GM12864 (cell line): ENCODE data around the gene ASMT.
"Not testable (repeated sequence)": the region's sequence is repeated elsewhere in the genome, so short reads cannot be mapped to it uniquely, and the experiment has no call there.

ENCODE experiments used
- DNase-seq: peaks from one replicate; pipeline ENCODE4 v3.0.0-alpha.2; 2011; ENCODE audit warnings: low read depth
- H3K4me3 ChIP-seq: 2 replicates; pipeline ENCODE4 v1.5.1; 2011; ENCODE audit warnings: mild to moderate bottlenecking, low read depth, low read length, control low read depth
- TF ChIP-seq, protein P1 (sequence below): IDR thresholded peaks from 2 replicates; pipeline ENCODE4 v1.5.1; 2011; ENCODE audit warnings: low read depth, mild to moderate bottlenecking, moderate library complexity, low read length, control low read depth, inconsistent platforms; ENCODE audit errors: missing control alignments

Gene ASMT

DNA sequence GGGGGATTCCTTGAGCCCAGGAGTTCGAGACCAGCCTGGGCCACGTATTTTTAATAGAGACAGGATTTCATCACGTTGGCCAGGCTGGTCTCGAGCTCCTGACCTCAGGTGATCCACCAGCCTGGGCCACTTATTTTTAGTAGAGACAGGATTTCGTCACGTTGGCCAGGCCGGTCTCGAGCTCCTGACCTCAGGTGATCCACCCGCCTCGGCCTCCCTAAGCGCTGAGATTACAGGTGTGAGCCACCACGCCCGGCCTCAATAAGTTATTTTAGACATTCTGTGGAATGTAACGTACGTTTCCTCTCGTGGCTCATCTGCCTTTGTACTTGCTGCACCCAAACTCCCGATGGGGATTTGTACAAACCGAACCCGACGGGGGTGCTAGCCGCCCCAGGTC lies 8.8 kb downstream of the ASMT start:
- TF ChIP-seq, protein P1, sequence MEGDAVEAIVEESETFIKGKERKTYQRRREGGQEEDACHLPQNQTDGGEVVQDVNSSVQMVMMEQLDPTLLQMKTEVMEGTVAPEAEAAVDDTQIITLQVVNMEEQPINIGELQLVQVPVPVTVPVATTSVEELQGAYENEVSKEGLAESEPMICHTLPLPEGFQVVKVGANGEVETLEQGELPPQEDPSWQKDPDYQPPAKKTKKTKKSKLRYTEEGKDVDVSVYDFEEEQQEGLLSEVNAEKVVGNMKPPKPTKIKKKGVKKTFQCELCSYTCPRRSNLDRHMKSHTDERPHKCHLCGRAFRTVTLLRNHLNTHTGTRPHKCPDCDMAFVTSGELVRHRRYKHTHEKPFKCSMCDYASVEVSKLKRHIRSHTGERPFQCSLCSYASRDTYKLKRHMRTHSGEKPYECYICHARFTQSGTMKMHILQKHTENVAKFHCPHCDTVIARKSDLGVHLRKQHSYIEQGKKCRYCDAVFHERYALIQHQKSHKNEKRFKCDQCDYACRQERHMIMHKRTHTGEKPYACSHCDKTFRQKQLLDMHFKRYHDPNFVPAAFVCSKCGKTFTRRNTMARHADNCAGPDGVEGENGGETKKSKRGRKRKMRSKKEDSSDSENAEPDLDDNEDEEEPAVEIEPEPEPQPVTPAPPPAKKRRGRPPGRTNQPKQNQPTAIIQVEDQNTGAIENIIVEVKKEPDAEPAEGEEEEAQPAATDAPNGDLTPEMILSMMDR, result no peak
- no peak for DNase-seq
- no peak overlapping the region for H3K4me3 ChIP-seq

DNA sequence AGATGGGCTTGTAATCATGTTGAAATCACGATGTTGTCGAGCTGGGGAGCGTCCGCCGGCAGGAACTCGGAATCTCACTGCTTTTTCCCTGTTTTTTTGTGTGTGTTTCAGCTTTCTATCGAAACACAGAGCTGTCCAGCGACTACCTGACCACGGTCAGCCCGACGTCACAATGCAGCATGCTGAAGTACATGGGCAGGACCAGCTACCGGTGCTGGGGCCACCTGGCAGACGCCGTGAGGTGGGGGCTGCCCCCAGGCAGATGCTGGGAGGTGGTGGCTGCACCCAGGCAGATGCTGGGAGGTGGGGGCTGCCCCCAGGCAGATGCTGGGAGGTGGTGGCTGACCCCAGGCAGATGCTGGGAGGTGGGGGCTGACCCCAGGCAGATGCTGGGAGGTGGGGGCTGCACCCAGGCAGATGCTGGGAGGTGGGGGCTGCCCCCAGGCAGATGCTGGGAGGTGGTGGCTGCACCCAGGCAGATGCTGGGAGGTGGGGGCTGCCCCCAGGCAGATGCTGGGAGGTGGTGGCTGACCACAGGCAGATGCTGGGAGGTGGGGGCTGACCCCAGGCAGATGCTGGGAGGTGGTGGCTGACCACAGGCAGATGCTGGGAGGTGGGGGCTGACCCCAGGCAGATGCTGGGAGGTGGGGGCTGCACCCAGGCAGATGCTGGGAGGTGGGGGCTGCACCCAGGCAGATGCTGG lies 9.4 kb downstream of the ASMT start:
- not testable (repeated sequence) for DNase-seq, H3K4me3 ChIP-seq

DNA sequence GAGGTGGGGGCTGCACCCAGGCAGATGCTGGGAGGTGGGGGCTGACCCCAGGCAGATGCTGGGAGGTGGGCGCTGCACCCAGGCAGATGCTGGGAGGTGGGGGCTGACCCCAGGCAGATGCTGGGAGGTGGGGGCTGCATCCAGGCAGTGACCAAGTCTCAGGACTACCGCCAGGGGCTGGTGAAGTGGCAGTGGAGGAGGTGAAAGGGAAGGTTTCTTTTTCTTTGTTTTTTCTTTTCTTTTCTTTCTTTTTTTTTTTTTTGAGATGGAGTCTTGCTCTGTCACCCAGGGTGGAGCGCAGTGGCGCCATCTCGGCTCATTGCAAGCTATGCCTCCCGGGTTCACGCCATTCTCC lies 10.0 kb downstream of the ASMT start:
- DNase-seq, H3K4me3 ChIP-seq: not testable (repeated sequence)

DNA sequence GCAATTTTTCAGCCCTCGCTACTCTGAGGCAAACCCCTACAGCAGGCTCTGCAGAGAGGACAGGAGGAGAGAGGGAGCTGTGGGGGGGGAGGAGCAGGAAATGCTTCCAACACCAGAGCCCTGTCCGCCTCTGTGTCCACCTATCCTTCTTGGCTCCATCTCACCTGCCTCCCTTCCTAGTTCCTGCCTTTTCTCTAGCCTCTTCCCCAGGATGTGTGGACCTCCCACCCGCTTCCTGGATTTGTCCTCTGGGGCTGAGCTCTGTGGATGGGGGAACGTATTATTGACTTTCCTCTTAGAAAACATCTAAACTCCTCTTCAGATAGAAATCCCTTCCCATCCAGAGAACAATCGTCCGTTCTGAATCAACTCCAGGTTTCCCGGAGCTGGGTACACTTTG lies 14.4 kb downstream of the ASMT start:
- TF ChIP-seq, protein P1, result no peak
- no peak for DNase-seq
- H3K4me3 ChIP-seq, result no peak overlapping the region

DNA sequence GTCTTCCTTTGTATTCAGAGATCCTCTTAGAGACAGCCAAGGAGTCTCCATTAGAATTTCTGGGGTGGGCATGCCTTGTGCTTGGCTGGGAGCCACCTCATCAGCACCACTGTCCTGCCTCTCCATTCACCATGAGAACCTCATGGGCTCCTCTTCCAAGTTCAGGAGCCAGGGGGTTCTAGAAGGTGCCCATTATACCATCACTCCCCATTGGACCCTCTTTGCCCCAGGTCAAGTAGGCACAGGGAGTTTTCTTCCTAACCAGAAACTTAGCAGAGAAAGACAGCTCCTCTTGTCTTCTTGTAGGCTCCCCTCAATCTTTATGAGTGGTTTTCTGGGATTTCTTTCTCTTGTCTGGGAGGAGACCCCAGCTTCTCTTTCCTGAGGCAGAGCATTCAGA lies 31.1 kb downstream of the ASMT start:
- TF ChIP-seq, protein P1, result no peak
- no peak for DNase-seq
- H3K4me3 ChIP-seq, result no peak overlapping the region

DNA sequence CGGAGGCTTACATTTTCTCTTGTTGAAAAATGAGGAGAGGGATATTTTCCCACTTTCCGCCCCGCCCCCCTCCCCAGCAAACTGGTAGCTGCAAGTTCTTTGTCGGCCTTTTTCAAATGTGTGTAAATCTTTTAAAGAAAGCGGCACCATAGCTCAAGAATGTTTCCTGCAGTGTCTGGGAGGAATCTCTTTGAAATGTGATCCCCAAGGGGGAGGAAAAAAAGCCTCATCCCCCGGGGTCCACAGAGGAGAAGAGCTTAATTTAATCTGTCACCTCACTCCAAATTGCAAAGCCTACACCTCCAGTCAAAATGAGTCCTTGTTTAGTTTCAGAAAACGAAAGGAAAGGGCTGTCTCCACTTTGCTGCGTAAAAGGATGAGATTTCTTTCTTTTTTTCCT lies 34.8 kb downstream of the ASMT start:
- TF ChIP-seq, protein P1, result no peak
- H3K4me3 ChIP-seq, result no peak overlapping the region
- no peak for DNase-seq

DNA sequence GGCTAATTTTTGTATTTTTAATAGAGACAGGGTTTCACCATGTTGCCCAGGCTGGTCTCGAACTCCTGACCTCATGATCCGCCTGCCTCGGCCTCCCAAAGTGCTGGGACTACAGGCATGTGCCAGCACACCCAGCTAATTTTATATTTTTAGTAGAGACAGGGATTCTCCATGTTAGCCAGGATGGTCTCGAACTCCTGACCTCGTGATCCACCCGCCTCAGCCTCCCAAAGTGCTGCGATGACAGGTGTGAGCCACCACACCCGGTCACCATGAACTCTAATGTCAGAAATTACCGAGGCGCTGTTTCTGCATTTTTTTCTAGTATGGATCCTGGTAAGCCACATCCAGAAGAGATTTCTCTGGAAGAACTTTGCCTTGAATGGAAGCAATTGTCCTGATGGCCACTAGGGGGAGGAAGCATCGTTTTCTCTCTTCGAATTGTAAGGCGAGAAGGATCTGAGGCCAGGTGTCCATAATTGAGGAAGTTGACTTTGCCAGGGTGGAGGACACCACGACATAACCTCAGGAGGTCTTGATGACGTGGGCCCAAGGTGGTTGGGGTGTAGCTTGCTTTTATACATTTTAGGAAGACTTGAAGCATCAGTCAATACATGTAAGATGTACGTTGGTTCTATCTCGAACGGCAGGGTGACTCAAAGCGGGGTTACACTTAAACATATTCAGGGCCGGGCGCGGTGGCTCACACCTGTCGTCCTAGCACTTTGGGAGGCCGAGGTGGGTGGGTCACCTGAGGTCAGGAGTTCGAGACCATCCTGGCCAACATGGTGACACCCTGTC lies 37.4 kb downstream of the ASMT start:
- H3K4me3 ChIP-seq, result not testable (repeated sequence)
- DNase-seq, result peak; percentile 59
- TF ChIP-seq, protein P1, result peak; percentile 91

DNA sequence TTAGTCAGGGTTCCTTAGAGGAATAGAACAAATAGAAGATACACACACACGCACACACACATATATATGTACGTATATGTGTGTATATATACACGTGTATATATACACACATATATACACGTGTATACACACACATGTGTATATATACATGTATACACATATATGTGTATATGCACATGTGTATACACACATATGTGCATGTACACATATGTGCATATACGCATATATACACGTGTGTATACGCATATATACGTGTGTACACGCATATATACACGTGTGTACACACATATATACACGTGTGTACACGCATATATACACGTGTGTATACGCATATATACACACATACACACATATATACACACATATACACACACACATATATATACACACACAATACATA lies 41.5 kb downstream of the ASMT start:
- TF ChIP-seq, protein P1, result no peak

More for the DNA sequence above, 41.5 kb downstream of the ASMT start:
- DNase-seq, result no peak
- H3K4me3 ChIP-seq, result no peak overlapping the region
